SK-N-SH (cell line): ENCODE measurements around the gene ERC2. TPM values are rescaled to one million over a fixed set of nuclear protein-coding genes. Genes with fewer than 3 reads are reported as not detected.

Experiments used
- CTCF ChIA-PET: fragments of 300-600, 350-600 bp; formaldehyde crosslinking; extraction: SDS; loops from one replicate; lab custom pipeline; 2021; lab: Yijun Ruan, JAX
- POLR2A ChIA-PET: fragments of 350-600 bp; sonication (Branson Sonifier 250); formaldehyde crosslinking; extraction: SDS; loops from one replicate; lab custom pipeline; 2020; ENCODE audit warnings: antibody characterized with exemption, inconsistent platforms; lab: Yijun Ruan, JAX
- DNase-seq: peaks from one replicate; pipeline ENCODE4 v3.0.0; 2012
- H2AFZ ChIP-seq: fragments of 200-600 bp; sonication (generic); 2 replicates; pipeline ENCODE4 v1.8.1; 2016; ENCODE audit warnings: antibody characterized with exemption, mild to moderate bottlenecking, low read depth
- H3F3A ChIP-seq: fragments of 200-600 bp; sonication (generic); replicated peaks from 2 replicates; pipeline ENCODE3; 2016; ENCODE audit warnings: antibody characterized with exemption, mild to moderate bottlenecking; ENCODE audit not compliant: insufficient read depth
- H3K27ac ChIP-seq, 2 experiments: fragments of 200-500 bp in 1 of 2; fragments of 200-600 bp in 1 of 2; sonication (Bioruptor generic) in 1 of 2; sonication (generic), shearing (Covaris generic) in 1 of 2; 2 replicates each; pipeline versions ENCODE4 v1.5.1 to v1.6.1; 2014 to 2016; ENCODE audit warnings: low read depth in 2 of 2, inconsistent platforms in 1 of 2, low read length in 1 of 2, mild to moderate bottlenecking in 1 of 2, mixed read lengths in 1 of 2
- H3K27me3 ChIP-seq: fragments of 200-600 bp; sonication (generic), shearing (Covaris generic); 2 replicates; pipeline ENCODE4 v1.6.1; 2016; ENCODE audit warnings: mixed run types; ENCODE audit not compliant: insufficient read depth
- H3K36me3 ChIP-seq, 2 experiments: fragments of 200-500 bp in 1 of 2; fragments of 200-600 bp in 1 of 2; sonication (Bioruptor generic) in 1 of 2; sonication (generic) in 1 of 2; replicated peaks in 1 of 2; 2 replicates each; pipeline versions ENCODE3 to v1.5.1; 2014 to 2016; ENCODE audit warnings: low read length in 1 of 2, mild to moderate bottlenecking in 1 of 2; ENCODE audit not compliant: insufficient read depth in 2 of 2, control insufficient read depth in 1 of 2
- H3K4me1 ChIP-seq, 2 experiments: fragments of 200-500 bp in 1 of 2; fragments of 200-600 bp in 1 of 2; sonication (Bioruptor generic) in 1 of 2; sonication (generic), shearing (Covaris generic) in 1 of 2; 2 replicates each; pipeline versions ENCODE4 v1.5.1 to v1.6.1; 2014 to 2016; ENCODE audit warnings: low read depth in 1 of 2, low read length in 1 of 2, mixed run types in 1 of 2; ENCODE audit not compliant: insufficient read depth in 2 of 2, control insufficient read depth in 1 of 2
- H3K4me2 ChIP-seq: fragments of 200-600 bp; sonication (generic), shearing (Covaris generic); 2 replicates; pipeline ENCODE4 v1.6.1; 2017; ENCODE audit warnings: mixed run types
- H3K4me3 ChIP-seq, 2 experiments: fragments of 200-500 bp in 1 of 2; fragments of 200-600 bp in 1 of 2; sonication (Bioruptor generic) in 1 of 2; sonication (generic), shearing (Covaris generic) in 1 of 2; 2 replicates each; pipeline versions ENCODE4 v1.5.1 to v1.8.1; 2014 to 2016; ENCODE audit warnings: low read depth in 2 of 2, inconsistent platforms in 1 of 2, low read length in 1 of 2, mild to moderate bottlenecking in 1 of 2, mixed read lengths in 1 of 2, moderate library complexity in 1 of 2
- H3K79me2 ChIP-seq: fragments of 200-600 bp; sonication (generic); 2 replicates; pipeline ENCODE4 v1.8.1; 2017; ENCODE audit warnings: mild to moderate bottlenecking; ENCODE audit not compliant: insufficient read depth
- H3K9ac ChIP-seq: fragments of 200-600 bp; sonication (generic); 2 replicates; pipeline ENCODE4 v1.6.1; 2017; ENCODE audit warnings: mixed run types
- H3K9me2 ChIP-seq: fragments of 200-600 bp; sonication (generic); 2 replicates; pipeline ENCODE4 v1.6.1; 2017; ENCODE audit warnings: mixed run types
- H3K9me3 ChIP-seq: fragments of 200-600 bp; sonication (generic); 2 replicates; pipeline ENCODE4 v1.6.1; 2017; ENCODE audit warnings: mixed run types, mild to moderate bottlenecking, moderate library complexity
- H4K20me1 ChIP-seq: fragments of 200-600 bp; sonication (generic); 2 replicates; pipeline ENCODE4 v1.6.1; 2017; ENCODE audit warnings: mild to moderate bottlenecking, mixed run types; ENCODE audit not compliant: insufficient read depth
- CHD2 ChIP-seq: fragments of 150-350 bp; IDR thresholded peaks from 2 replicates; pipeline ENCODE4 v1.6.1; 2018; ENCODE audit warnings: low read length; ENCODE audit not compliant: partially characterized antibody
- FOXJ3 ChIP-seq: sonication (generic); formaldehyde crosslinking; IDR thresholded peaks from 2 replicates; pipeline ENCODE4 v1.5.1; 2020; ENCODE audit warnings: mild to moderate bottlenecking, missing genetic modification reagents
- GATA2 ChIP-seq: sonication (generic); formaldehyde crosslinking; IDR thresholded peaks from 2 replicates; pipeline ENCODE4 v1.5.0; 2020; ENCODE audit warnings: mild to moderate bottlenecking, missing genetic modification reagents
- IRF3 ChIP-seq: fragments of 150-350 bp; IDR thresholded peaks from 2 replicates; pipeline ENCODE4 v1.6.1; 2016; ENCODE audit warnings: mild to moderate bottlenecking, low read depth, low read length
- JUND ChIP-seq: IDR thresholded peaks from 2 replicates; pipeline ENCODE4 v1.4.0; 2012
- MAX ChIP-seq: IDR thresholded peaks from 2 replicates; pipeline ENCODE4 v1.4.0; 2012; ENCODE audit warnings: low read depth
- NRF1 ChIP-seq: IDR thresholded peaks from 2 replicates; pipeline ENCODE4 v1.6.1; 2012; ENCODE audit warnings: low read depth, mild to moderate bottlenecking, low read length
- RXRA ChIP-seq: IDR thresholded peaks from 2 replicates; pipeline ENCODE4 v1.4.0; 2012; ENCODE audit warnings: low read depth, mild to moderate bottlenecking, borderline replicate concordance
- WGBS: methylation state at CpG from one replicate; pipeline ENCODE4 v1.1.6; 2017; ENCODE audit warnings: low lambda C conversion rate; 5-methylcytosine and 5-hydroxymethylcytosine counted together
- polyA plus RNA-seq, 3 experiments: library from polyadenylated mRNA; depleted of rRNA; stranded (reverse); fragments of >200 nt; gene quantifications; 2 replicates each; pipeline ENCODE4 v1.2.3, GENCODE V29; 2012
- TF ChIP-seq, protein P1 (sequence below): fragments of 150-350 bp; IDR thresholded peaks from 2 replicates; pipeline ENCODE4 v1.6.1; 2017; ENCODE audit warnings: antibody characterized with exemption, low read length, low read depth, borderline replicate concordance
- TF ChIP-seq, protein P2 (sequence below): IDR thresholded peaks from 2 replicates; pipeline ENCODE4 v1.4.0; 2012; ENCODE audit warnings: low read depth, borderline replicate concordance

Gene ERC2
- polyA plus RNA-seq, 1 of the 3 experiments (the other 2 are of a cell fraction), result 1.6 TPM

DNA sequence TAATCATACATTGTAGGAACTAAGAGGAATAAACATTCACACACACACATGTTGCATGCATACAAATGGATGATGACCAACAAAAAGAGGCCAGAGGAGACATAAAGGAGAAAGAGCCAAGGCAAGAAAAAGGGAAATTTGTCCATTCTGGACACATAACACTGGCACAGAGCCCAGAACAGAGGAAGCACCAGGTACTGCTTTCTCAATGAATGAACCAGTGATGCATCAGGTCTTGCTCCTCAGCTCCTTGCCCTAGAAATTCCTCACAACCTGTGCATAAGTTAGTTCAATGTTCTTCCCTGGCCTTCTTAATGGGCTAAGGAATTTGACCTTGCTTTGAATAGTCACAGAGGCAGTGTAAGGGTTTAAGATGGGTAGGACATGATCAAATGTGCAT is 270.3 kb downstream of the ERC2 start (continued):
- TF ChIP-seq JUND, result no peak
- no peak for TF ChIP-seq GATA2 (CRISPR knock-in tag)
- no peak for TF ChIP-seq CHD2
- TF ChIP-seq NRF1, result no peak
- TF ChIP-seq, protein P1, sequence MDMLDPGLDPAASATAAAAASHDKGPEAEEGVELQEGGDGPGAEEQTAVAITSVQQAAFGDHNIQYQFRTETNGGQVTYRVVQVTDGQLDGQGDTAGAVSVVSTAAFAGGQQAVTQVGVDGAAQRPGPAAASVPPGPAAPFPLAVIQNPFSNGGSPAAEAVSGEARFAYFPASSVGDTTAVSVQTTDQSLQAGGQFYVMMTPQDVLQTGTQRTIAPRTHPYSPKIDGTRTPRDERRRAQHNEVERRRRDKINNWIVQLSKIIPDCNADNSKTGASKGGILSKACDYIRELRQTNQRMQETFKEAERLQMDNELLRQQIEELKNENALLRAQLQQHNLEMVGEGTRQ, result no peak
- TF ChIP-seq, protein P2, sequence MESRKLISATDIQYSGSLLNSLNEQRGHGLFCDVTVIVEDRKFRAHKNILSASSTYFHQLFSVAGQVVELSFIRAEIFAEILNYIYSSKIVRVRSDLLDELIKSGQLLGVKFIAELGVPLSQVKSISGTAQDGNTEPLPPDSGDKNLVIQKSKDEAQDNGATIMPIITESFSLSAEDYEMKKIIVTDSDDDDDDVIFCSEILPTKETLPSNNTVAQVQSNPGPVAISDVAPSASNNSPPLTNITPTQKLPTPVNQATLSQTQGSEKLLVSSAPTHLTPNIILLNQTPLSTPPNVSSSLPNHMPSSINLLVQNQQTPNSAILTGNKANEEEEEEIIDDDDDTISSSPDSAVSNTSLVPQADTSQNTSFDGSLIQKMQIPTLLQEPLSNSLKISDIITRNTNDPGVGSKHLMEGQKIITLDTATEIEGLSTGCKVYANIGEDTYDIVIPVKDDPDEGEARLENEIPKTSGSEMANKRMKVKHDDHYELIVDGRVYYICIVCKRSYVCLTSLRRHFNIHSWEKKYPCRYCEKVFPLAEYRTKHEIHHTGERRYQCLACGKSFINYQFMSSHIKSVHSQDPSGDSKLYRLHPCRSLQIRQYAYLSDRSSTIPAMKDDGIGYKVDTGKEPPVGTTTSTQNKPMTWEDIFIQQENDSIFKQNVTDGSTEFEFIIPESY, result no peak
- no peak for TF ChIP-seq MAX

DNA sequence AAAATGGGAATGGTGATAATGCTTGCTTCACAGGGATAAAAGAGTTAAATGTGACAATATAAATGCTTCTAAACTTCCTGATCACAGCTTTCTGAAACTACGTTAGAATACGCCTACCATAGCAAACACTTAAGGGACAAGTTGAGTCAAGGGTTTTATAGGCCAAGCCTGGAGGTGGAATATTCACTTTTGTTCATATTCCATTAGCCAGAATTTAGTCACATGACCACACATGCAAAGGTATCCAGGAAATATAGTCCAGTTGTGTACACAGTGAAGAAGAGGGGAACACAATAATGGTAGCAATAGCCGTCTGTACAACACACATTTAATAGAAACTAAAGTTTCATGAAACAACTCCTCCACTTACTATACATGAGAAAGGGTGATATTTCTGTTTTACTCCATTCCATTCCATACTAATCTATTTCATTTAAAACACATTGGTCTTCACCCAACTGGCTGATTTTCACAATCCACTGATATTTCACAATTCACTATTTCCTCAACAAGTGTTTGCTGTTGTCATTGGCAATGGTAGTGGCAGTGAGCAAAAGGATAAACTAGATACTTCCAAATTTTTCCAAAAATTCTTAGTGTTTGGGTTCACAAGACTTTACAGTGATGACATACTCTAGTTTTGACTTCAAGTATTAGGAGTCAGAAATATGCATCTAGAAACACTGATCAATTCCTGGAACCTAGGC is 270.9 kb downstream of the ERC2 start:
- 63% methylated on average over 3 of the region's 3 CpGs for WGBS
- H3K27me3 ChIP-seq, result no peaks in the 10 kb centered on the region

More for the DNA sequence above, 270.9 kb downstream of the ERC2 start:
- Histone ChIP-seq H3K4me1 (no peaks in the 10 kb centered on the region), H3K27ac (no peak overlapping the region), H3K9me3 (no peaks in the 10 kb centered on the region), H3K79me2 (no peaks in the 10 kb centered on the region), H3K9ac (no peak overlapping the region), H3K4me2 (no peak overlapping the region), H2AFZ (no peak overlapping the region), H3K4me3 (no peak overlapping the region), H4K20me1 (no peaks in the 10 kb centered on the region), H3F3A (no peaks in the 10 kb centered on the region), H3K9me2 (no peaks in the 10 kb centered on the region), H3K36me3 (no peaks in the 10 kb centered on the region)
- DNase-seq, result no peak
- ChIA-PET CTCF (no interaction called here), POLR2A (no interaction called here)
- TF ChIP-seq FOXJ3 (CRISPR knock-in tag), result no peak
- TF ChIP-seq IRF3, result no peak
- TF ChIP-seq RXRA, result no peak
